ENCODE measurements around the gene AP1M1. TPM values are rescaled to one million over a fixed set of nuclear protein-coding genes. Genes with fewer than 3 reads are reported as not detected.

The AP1M1 gene
- total RNA-seq, 1 donor from 2014 or later = 162 TPM

- no peaks in the 10 kb centered on the region for H3K9me3 ChIP-seq
- no peak for TF ChIP-seq CTCF (IDR thresholded peaks at IDR 0.05)
- peaks cover 83 to 95% of the 10 kb centered on the region in 2 donors for H3K36me3 ChIP-seq
- H3K4me1 ChIP-seq = no peaks in the 10 kb centered on the region
- DNase-seq (ENCODE audit: low spot score in 2 of 2) = no peak
- H3K27ac ChIP-seq = no peak overlapping the region
- intact Hi-C loops (cut with DNase I) = no loop called here
- no peak overlapping the region for H3K4me3 ChIP-seq
- H3K27me3 ChIP-seq = no peaks in the 10 kb centered on the region
These were observed 8.9 kb downstream of the AP1M1 start for GRCh38 chr19:16206637-16207036.

GRCh38 chr19:16207063-16207462 is 9.4 kb downstream of the AP1M1 start:
- Histone ChIP-seq H3K27me3 (no peaks in the 10 kb centered on the region), H3K4me3 (no peak overlapping the region), H3K4me1 (no peaks in the 10 kb centered on the region), H3K9me3 (no peaks in the 10 kb centered on the region), H3K27ac (no peak overlapping the region), H3K36me3 (peaks cover 81 to 96% of the 10 kb centered on the region in 2 donors)
- TF ChIP-seq CTCF (IDR thresholded peaks at IDR 0.05) = no peak
- no peak for DNase-seq (ENCODE audit: low spot score in 2 of 2)
- intact Hi-C loops (cut with DNase I) = no loop called here

GRCh38 chr19:16207490-16208025 is 9.8 kb downstream of the AP1M1 start:
- Histone ChIP-seq H3K36me3 (peaks cover 80 to 95% of the 10 kb centered on the region in 2 donors), H3K27me3 (no peaks in the 10 kb centered on the region), H3K27ac (no peak overlapping the region), H3K4me1 (no peaks in the 10 kb centered on the region), H3K4me3 (no peak overlapping the region), H3K9me3 (no peaks in the 10 kb centered on the region)
- DNase-seq (ENCODE audit: low spot score in 2 of 2) = no peak
- intact Hi-C loops (cut with DNase I) = no loop called here
- TF ChIP-seq CTCF (IDR thresholded peaks at IDR 0.05) = no peak

GRCh38 chr19:16208064-16208759 is 10.5 kb downstream of the AP1M1 start:
- Histone ChIP-seq H3K4me1 (no peaks in the 10 kb centered on the region), H3K27me3 (no peaks in the 10 kb centered on the region), H3K4me3 (no peak overlapping the region), H3K27ac (no peak overlapping the region), H3K36me3 (peaks cover 75 to 88% of the 10 kb centered on the region in 2 donors), H3K9me3 (no peaks in the 10 kb centered on the region)
- intact Hi-C loops (cut with DNase I) = no loop called here
- no peak for DNase-seq (ENCODE audit: low spot score in 2 of 2)
- TF ChIP-seq CTCF (IDR thresholded peaks at IDR 0.05) = no peak

GRCh38 chr19:16208847-16209665 is 11.3 kb downstream of the AP1M1 start:
- H3K4me1 ChIP-seq = no peaks in the 10 kb centered on the region

More at GRCh38 chr19:16208847-16209665, 11.3 kb downstream of the AP1M1 start:
- Histone ChIP-seq H3K9me3 (no peaks in the 10 kb centered on the region), H3K27ac (no peak overlapping the region), H3K36me3 (peaks cover 67 to 83% of the 10 kb centered on the region in 2 donors), H3K4me3 (no peak overlapping the region), H3K27me3 (no peaks in the 10 kb centered on the region)
- TF ChIP-seq CTCF (IDR thresholded peaks at IDR 0.05) = no peak
- DNase-seq (ENCODE audit: low spot score in 2 of 2) = no peak
- intact Hi-C loops (cut with DNase I) = no loop called here
